CD14-positive monocyte (primary cell): ENCODE results near the gene UBE2E2. TPM values are rescaled to one million over a fixed set of nuclear protein-coding genes. Genes with fewer than 3 reads are reported as not detected.

ENCODE experiments used
- DNase-seq, 3 donors: peaks; one replicate each; pipeline ENCODE4 v3.0.0-alpha.2; 2011 to 2022
- H2AFZ ChIP-seq: 2 replicates; pipeline ENCODE4 v1.6.0; 2012; ENCODE audit warnings: mild to moderate bottlenecking, low read depth, low read length, inconsistent platforms; ENCODE audit not compliant: insufficient read depth, poor library complexity, severe bottlenecking
- H3K27ac ChIP-seq, 2 donors: 1 replicate in 1 of 2; 2 replicates in 1 of 2; pipeline ENCODE4 v1.5.1; 2012 to 2013; ENCODE audit warnings: low read length in 2 of 2, control low read depth in 1 of 2, inconsistent platforms in 1 of 2, low read depth in 1 of 2, mild to moderate bottlenecking in 1 of 2
- H3K27me3 ChIP-seq, 2 donors: one replicate each; pipeline versions ENCODE4 v1.6.0 to v1.6.1; 2011 to 2013; ENCODE audit warnings: low read length in 2 of 2; ENCODE audit not compliant: control insufficient read depth in 2 of 2, insufficient read depth in 2 of 2
- H3K36me3 ChIP-seq, 2 donors: replicated peaks in 1 of 2; 1 replicate in 1 of 2; 2 replicates in 1 of 2; pipeline versions ENCODE4 v1.5.1 to v1.6.1; 2012 to 2013; ENCODE audit warnings: low read length in 2 of 2, control low read depth in 1 of 2, inconsistent platforms in 1 of 2, mild to moderate bottlenecking in 1 of 2; ENCODE audit not compliant: insufficient read depth in 2 of 2, control insufficient read depth in 1 of 2
- H3K4me1 ChIP-seq, 2 donors: 1 replicate in 1 of 2; 2 replicates in 1 of 2; pipeline versions ENCODE4 v1.5.1 to v1.6.1; 2012 to 2013; ENCODE audit warnings: low read length in 2 of 2, control low read depth in 1 of 2, inconsistent platforms in 1 of 2, mild to moderate bottlenecking in 1 of 2, moderate library complexity in 1 of 2; ENCODE audit not compliant: insufficient read depth in 2 of 2, control insufficient read depth in 1 of 2
- H3K4me2 ChIP-seq: replicated peaks from 2 replicates; pipeline ENCODE3; 2012; ENCODE audit warnings: low read length, moderate library complexity, mild to moderate bottlenecking; ENCODE audit not compliant: poor library complexity, severe bottlenecking; ENCODE audit errors: extremely low read depth
- H3K4me3 ChIP-seq, 3 experiments: fragments of 200-600 bp in 1 of 3; sonication (generic) in 1 of 3; replicated peaks in 1 of 3; 1 replicate in 2 of 3; 2 replicates in 1 of 3; pipeline ENCODE4 v1.5.1; 2011 to 2013; ENCODE audit warnings: low read length in 3 of 3, mild to moderate bottlenecking in 3 of 3, control low read depth in 2 of 3, low read depth in 2 of 3, inconsistent platforms in 1 of 3, moderate library complexity in 1 of 3
- H3K79me2 ChIP-seq: 2 replicates; pipeline ENCODE4 v1.6.0; 2012; ENCODE audit warnings: mild to moderate bottlenecking, control low read depth, inconsistent platforms, low read length, moderate library complexity; ENCODE audit not compliant: insufficient read depth
- H3K9ac ChIP-seq: 2 replicates; pipeline ENCODE4 v1.6.0; 2017; ENCODE audit warnings: low read length, mild to moderate bottlenecking; ENCODE audit not compliant: insufficient read depth, poor library complexity, severe bottlenecking
- H3K9me3 ChIP-seq, 2 donors: replicated peaks in 1 of 2; 1 replicate in 1 of 2; 2 replicates in 1 of 2; pipeline versions ENCODE4 v1.5.1 to v1.6.1; 2012 to 2013; ENCODE audit warnings: low read length in 2 of 2, control low read depth in 1 of 2; ENCODE audit not compliant: control insufficient read depth in 1 of 2, insufficient read depth in 1 of 2
- H4K20me1 ChIP-seq: 2 replicates; pipeline ENCODE4 v1.6.0; 2012; ENCODE audit warnings: mild to moderate bottlenecking, low read length, control low read depth, moderate library complexity; ENCODE audit not compliant: insufficient read depth
- H3K27ac Mint-ChIP-seq, 7 donors: one replicate each; pipeline ENCODE4 v1.8.0; 2020; ENCODE audit warnings: mild to moderate bottlenecking in 7 of 7, mixed read lengths in 7 of 7, moderate library complexity in 6 of 7, inconsistent platforms in 2 of 7
- H3K27me3 Mint-ChIP-seq, 3 donors: one replicate each; pipeline ENCODE4 v1.8.0; 2021 to 2022; ENCODE audit warnings: low read depth in 3 of 3, mild to moderate bottlenecking in 3 of 3, mixed read lengths in 3 of 3, moderate library complexity in 3 of 3, inconsistent platforms in 1 of 3
- H3K36me3 Mint-ChIP-seq, 2 donors: one replicate each; pipeline ENCODE4 v1.8.0; 2020; ENCODE audit warnings: mixed read lengths in 2 of 2, inconsistent platforms in 1 of 2, mild to moderate bottlenecking in 1 of 2
- H3K4me1 Mint-ChIP-seq: one replicate; pipeline ENCODE4 v1.8.0; 2020; ENCODE audit warnings: mild to moderate bottlenecking, mixed read lengths
- H3K4me3 Mint-ChIP-seq, 2 donors: one replicate each; pipeline ENCODE4 v1.8.0; 2020; ENCODE audit warnings: mild to moderate bottlenecking in 2 of 2, mixed read lengths in 2 of 2, moderate library complexity in 1 of 2
- H3K9me3 Mint-ChIP-seq, 7 donors: one replicate each; pipeline ENCODE4 v1.8.0; 2020 to 2022; ENCODE audit warnings: mixed read lengths in 7 of 7, mild to moderate bottlenecking in 6 of 7, moderate library complexity in 6 of 7, inconsistent platforms in 2 of 7
- CTCF ChIP-seq: fragments of 200-600 bp; IDR thresholded peaks from one replicate; pipeline ENCODE4 v1.8.0; 2022; ENCODE audit warnings: antibody characterized with exemption, mild to moderate bottlenecking
- WGBS: methylation state at CpG from one replicate; pipeline ENCODE4 v1.1.5; 2013; ENCODE audit warnings: missing lambda C conversion rate; ENCODE audit not compliant: insufficient coverage; 5-methylcytosine and 5-hydroxymethylcytosine counted together
- intact Hi-C, 2 donors: fragments of 100-400 bp; cut with micrococcal nuclease; formaldehyde crosslinking; loops; one replicate each; pipeline versions ENCODE4 v1.15.0 to v1.15.1; 2023
- polyA plus RNA-seq, 3 donors: library from polyadenylated mRNA; depleted of rRNA in 1 of 3; unstranded in 2 of 3; stranded (reverse) in 1 of 3; fragments of 300-500 nt in 2 of 3; fragments of >200 nt in 1 of 3; fragmentation: Illumina TruSeq in 2 of 3; gene quantifications; 1 replicate in 2 of 3; 2 replicates in 1 of 3; pipeline ENCODE4 v1.2.3, GENCODE V29; 2012 to 2021

The UBE2E2 gene
- polyA plus RNA-seq, 3 donors: 25.8 to 78.0 (median 66.3) TPM

- Histone ChIP-seq H4K20me1 (no peaks in the 10 kb centered on the region), H2AFZ (no peak overlapping the region), H3K4me2 (no peak overlapping the region), H3K79me2 (no peaks in the 10 kb centered on the region), H3K27me3 (no peaks in the 10 kb centered on the region), H3K4me1 (no peaks in the 10 kb centered on the region), H3K4me3 (no peak overlapping the region), H3K36me3 (no peaks in the 10 kb centered on the region), H3K9me3 (no peaks in the 10 kb centered on the region), H3K9ac (no peak overlapping the region), H3K27ac (no peak overlapping the region)
- H3K27me3 Mint-ChIP-seq: no peaks in the 10 kb centered on the region
- no peak overlapping the region for H3K4me3 Mint-ChIP-seq
- TF ChIP-seq CTCF: no peak
- intact Hi-C loops: no loop called here
- 93% methylated on average over 2 of the region's 2 CpGs for WGBS
- no peaks in the 10 kb centered on the region for H3K4me1 Mint-ChIP-seq
- peaks cover 0 to 6% (median 0%) of the 10 kb centered on the region in 7 donors for H3K9me3 Mint-ChIP-seq
- H3K27ac Mint-ChIP-seq: no peak overlapping the region
- H3K36me3 Mint-ChIP-seq: no peaks in the 10 kb centered on the region
- no peak for DNase-seq
Observed at GRCh38 chr3:23165571-23165970, 37.6 kb upstream of the UBE2E2 start.

DNA sequence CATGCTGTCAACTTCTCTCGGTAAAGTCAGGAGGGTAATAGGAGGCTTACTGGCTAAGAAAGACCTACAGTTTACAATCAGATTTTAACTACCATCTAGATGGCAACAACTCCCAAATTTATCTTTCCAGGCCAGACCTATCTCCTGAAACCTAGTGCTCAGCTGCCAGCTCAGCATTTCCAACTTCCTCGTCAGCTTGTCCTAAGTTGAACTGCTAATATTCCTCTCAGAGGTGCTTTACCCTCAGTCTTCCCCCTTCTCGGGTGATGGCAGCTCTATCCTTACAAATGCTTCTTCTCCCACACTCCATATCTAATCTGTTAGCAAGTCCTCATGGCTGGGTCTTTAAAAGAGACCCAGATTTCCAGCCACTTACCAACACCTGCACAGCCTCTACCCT lies 36.9 kb upstream of the UBE2E2 start:
- no peak overlapping the region for H2AFZ ChIP-seq
- no peaks in the 10 kb centered on the region for H3K79me2 ChIP-seq
- no peaks in the 10 kb centered on the region for H3K4me1 Mint-ChIP-seq
- H3K27me3 ChIP-seq: no peaks in the 10 kb centered on the region
- H3K27me3 Mint-ChIP-seq: no peaks in the 10 kb centered on the region
- no peak overlapping the region for H3K27ac Mint-ChIP-seq
- WGBS: 38% methylated on average over 3 of the region's 3 CpGs
- no peak overlapping the region for H3K9ac ChIP-seq
- no peak overlapping the region for H3K4me2 ChIP-seq
- no peak for DNase-seq
- no peak overlapping the region for H3K27ac ChIP-seq
- TF ChIP-seq CTCF: no peak
- no peak overlapping the region for H3K4me3 Mint-ChIP-seq
- no peaks in the 10 kb centered on the region for H3K36me3 Mint-ChIP-seq
- peaks cover 0 to 6% (median 0%) of the 10 kb centered on the region in 7 donors for H3K9me3 Mint-ChIP-seq
- H3K4me3 ChIP-seq: no peak overlapping the region
- intact Hi-C loops: no loop called here
- no peaks in the 10 kb centered on the region for H3K36me3 ChIP-seq
- H3K4me1 ChIP-seq: no peaks in the 10 kb centered on the region
- H3K9me3 ChIP-seq: no peaks in the 10 kb centered on the region
- no peaks in the 10 kb centered on the region for H4K20me1 ChIP-seq
